H9 (cell line): ENCODE measurements around the gene TANGO6. TPM values are rescaled to one million over a fixed set of nuclear protein-coding genes. Genes with fewer than 3 reads are reported as not detected.

Experiments
- DNase-seq: peaks from one replicate; pipeline ENCODE4 v3.0.0-alpha.2; 2017
- H2AFZ ChIP-seq: one replicate; pipeline ENCODE4 v1.6.1; 2013; ENCODE audit warnings: mild to moderate bottlenecking, low read length, control low read depth, moderate library complexity
- H2AK5ac ChIP-seq: 2 replicates; pipeline ENCODE4 v1.6.1; 2013; ENCODE audit warnings: low read length, control low read depth, mixed read lengths; ENCODE audit not compliant: insufficient read length
- H2BK120ac ChIP-seq: one replicate; pipeline ENCODE4 v1.6.1; 2013; ENCODE audit warnings: low read depth, mild to moderate bottlenecking, low read length, control low read depth, inconsistent platforms; ENCODE audit not compliant: poor library complexity, severe bottlenecking
- H2BK12ac ChIP-seq: 2 replicates; pipeline ENCODE4 v1.6.1; 2013; ENCODE audit warnings: low read length, control low read depth, mixed read lengths, low read depth; ENCODE audit not compliant: insufficient read length
- H2BK15ac ChIP-seq: 2 replicates; pipeline ENCODE4 v1.6.1; 2013; ENCODE audit warnings: low read depth, low read length, control low read depth
- H2BK20ac ChIP-seq: one replicate; pipeline ENCODE4 v1.6.1; 2013; ENCODE audit warnings: low read depth, mild to moderate bottlenecking, low read length, control low read depth, inconsistent platforms; ENCODE audit not compliant: poor library complexity, severe bottlenecking
- H2BK5ac ChIP-seq: 2 replicates; pipeline ENCODE4 v1.6.1; 2013; ENCODE audit warnings: low read length, control low read depth, mixed read lengths; ENCODE audit not compliant: insufficient read length
- H3K14ac ChIP-seq: 2 replicates; pipeline ENCODE4 v1.6.1; 2013; ENCODE audit warnings: low read length, control low read depth; ENCODE audit not compliant: insufficient read depth
- H3K18ac ChIP-seq: 2 replicates; pipeline ENCODE4 v1.6.1; 2013; ENCODE audit warnings: low read depth, mild to moderate bottlenecking, mixed read lengths, low read length, control low read depth; ENCODE audit not compliant: insufficient read length
- H3K23ac ChIP-seq: 2 replicates; pipeline ENCODE4 v1.6.1; 2013; ENCODE audit warnings: low read length, control low read depth, mixed read lengths, low read depth; ENCODE audit not compliant: insufficient read length
- H3K23me2 ChIP-seq: 2 replicates; pipeline ENCODE4 v1.6.1; 2013; ENCODE audit warnings: low read depth, mild to moderate bottlenecking, mixed read lengths, low read length, control low read depth; ENCODE audit not compliant: insufficient read length, poor library complexity, severe bottlenecking
- H3K27ac ChIP-seq: 2 replicates; pipeline ENCODE4 v1.5.1; 2013; ENCODE audit warnings: low read length, control low read depth, mixed read lengths, low read depth; ENCODE audit not compliant: insufficient read length
- H3K27me3 ChIP-seq: 2 replicates; pipeline ENCODE4 v1.6.1; 2013; ENCODE audit warnings: low read length, control low read depth, inconsistent platforms; ENCODE audit not compliant: insufficient read depth
- H3K4ac ChIP-seq: 2 replicates; pipeline ENCODE4 v1.6.1; 2013; ENCODE audit warnings: low read depth, mild to moderate bottlenecking, control low read depth, inconsistent platforms, low read length, moderate library complexity
- H3K4me1 ChIP-seq: 2 replicates; pipeline ENCODE4 v1.6.1; 2013; ENCODE audit warnings: low read length, control low read depth, inconsistent platforms; ENCODE audit not compliant: insufficient read depth
- H3K4me2 ChIP-seq: 2 replicates; pipeline ENCODE4 v1.6.1; 2013; ENCODE audit warnings: low read length, control low read depth, mixed read lengths; ENCODE audit not compliant: insufficient read length, insufficient read depth
- H3K56ac ChIP-seq: 2 replicates; pipeline ENCODE4 v1.6.1; 2013; ENCODE audit warnings: low read depth, mild to moderate bottlenecking, mixed read lengths, low read length, control low read depth; ENCODE audit not compliant: insufficient read length
- H3K79me1 ChIP-seq: 2 replicates; pipeline ENCODE4 v1.6.1; 2013; ENCODE audit warnings: low read depth, mild to moderate bottlenecking, moderate library complexity, low read length, control low read depth, inconsistent platforms; ENCODE audit not compliant: insufficient read depth, poor library complexity, severe bottlenecking
- H3K79me2 ChIP-seq: 2 replicates; pipeline ENCODE4 v1.6.1; 2013; ENCODE audit warnings: low read length, control low read depth, inconsistent platforms; ENCODE audit not compliant: insufficient read depth
- H3K9ac ChIP-seq: 2 replicates; pipeline ENCODE4 v1.6.1; 2013; ENCODE audit warnings: low read length, control low read depth, mixed read lengths; ENCODE audit not compliant: insufficient read length; ENCODE audit errors: extremely low read depth
- H3K9me3 ChIP-seq: one replicate; pipeline ENCODE4 v1.6.1; 2013; ENCODE audit warnings: low read depth, low read length, inconsistent platforms; ENCODE audit not compliant: control insufficient read depth
- H3T11ph ChIP-seq: one replicate; pipeline ENCODE4 v1.6.1; 2013; ENCODE audit warnings: mild to moderate bottlenecking, low read length, control low read depth, inconsistent platforms
- H4K20me1 ChIP-seq: one replicate; pipeline ENCODE4 v1.6.1; 2013; ENCODE audit not compliant: control insufficient read depth, insufficient read length, insufficient read depth
- H4K5ac ChIP-seq: 2 replicates; pipeline ENCODE4 v1.6.1; 2013; ENCODE audit warnings: low read depth, mild to moderate bottlenecking, mixed read lengths, low read length, control low read depth; ENCODE audit not compliant: insufficient read length
- H4K8ac ChIP-seq: replicated peaks from 2 replicates; pipeline ENCODE4 v1.6.1; 2013; ENCODE audit warnings: low read length, control low read depth, mixed read lengths, low read depth; ENCODE audit not compliant: insufficient read length
- H4K91ac ChIP-seq: 2 replicates; pipeline ENCODE4 v1.6.1; 2013; ENCODE audit warnings: low read depth, mild to moderate bottlenecking, moderate library complexity, mixed read lengths, low read length, control low read depth; ENCODE audit not compliant: insufficient read length
- H3K27ac Mint-ChIP-seq, 3 experiments: 2 replicates in 2 of 3; 3 replicates in 1 of 3; pipeline ENCODE4 v1.8.0; 2020 to 2021; ENCODE audit warnings: mixed read lengths in 3 of 3, mild to moderate bottlenecking in 1 of 3, moderate library complexity in 1 of 3
- H3K27me3 Mint-ChIP-seq: 2 replicates; pipeline ENCODE4 v1.8.0; 2021; ENCODE audit warnings: low read depth, mild to moderate bottlenecking, moderate library complexity, mixed read lengths
- H3K36me3 Mint-ChIP-seq, 3 experiments: 2 replicates in 2 of 3; 3 replicates in 1 of 3; pipeline ENCODE4 v1.8.0; 2020 to 2021; ENCODE audit warnings: low read depth in 3 of 3, mixed read lengths in 3 of 3; ENCODE audit not compliant: insufficient read depth in 1 of 3
- H3K4me1 Mint-ChIP-seq, 2 experiments: 2 replicates each; pipeline ENCODE4 v1.8.0; 2020; ENCODE audit warnings: mixed read lengths in 2 of 2
- H3K4me3 Mint-ChIP-seq, 2 experiments: 2 replicates in 1 of 2; 3 replicates in 1 of 2; pipeline ENCODE4 v1.8.0; 2020 to 2021; ENCODE audit warnings: mild to moderate bottlenecking in 2 of 2, mixed read lengths in 2 of 2, moderate library complexity in 1 of 2
- H3K9me3 Mint-ChIP-seq, 2 experiments: 2 replicates in 1 of 2; 3 replicates in 1 of 2; pipeline ENCODE4 v1.8.0; 2020; ENCODE audit warnings: mild to moderate bottlenecking in 2 of 2, mixed read lengths in 2 of 2, moderate library complexity in 1 of 2
- WGBS: extraction: QIAGEN DNeasy Blood & Tissue Kit; methylation state at CpG from one replicate; pipeline ENCODE4 v1.1.7; 2013; ENCODE audit warnings: missing lambda C conversion rate, low lambda C conversion rate, mixed read lengths; ENCODE audit not compliant: insufficient read length; ENCODE audit errors: extremely low coverage; 5-methylcytosine and 5-hydroxymethylcytosine counted together
- total RNA-seq: library from RNA; stranded (reverse); gene quantifications from 2 replicates; pipeline ENCODE4 v1.2.1, GENCODE V29; 2021
- TF ChIP-seq, protein P1 (sequence below): fragments of 200-600 bp; sonication (generic); conservative IDR thresholded peaks from 3 replicates; pipeline ENCODE4 v1.8.0; 2021; ENCODE audit warnings: antibody characterized with exemption, mild to moderate bottlenecking

Gene TANGO6
- total RNA-seq, 1 experiment from 2014 or later, result 12.0 TPM

DNA sequence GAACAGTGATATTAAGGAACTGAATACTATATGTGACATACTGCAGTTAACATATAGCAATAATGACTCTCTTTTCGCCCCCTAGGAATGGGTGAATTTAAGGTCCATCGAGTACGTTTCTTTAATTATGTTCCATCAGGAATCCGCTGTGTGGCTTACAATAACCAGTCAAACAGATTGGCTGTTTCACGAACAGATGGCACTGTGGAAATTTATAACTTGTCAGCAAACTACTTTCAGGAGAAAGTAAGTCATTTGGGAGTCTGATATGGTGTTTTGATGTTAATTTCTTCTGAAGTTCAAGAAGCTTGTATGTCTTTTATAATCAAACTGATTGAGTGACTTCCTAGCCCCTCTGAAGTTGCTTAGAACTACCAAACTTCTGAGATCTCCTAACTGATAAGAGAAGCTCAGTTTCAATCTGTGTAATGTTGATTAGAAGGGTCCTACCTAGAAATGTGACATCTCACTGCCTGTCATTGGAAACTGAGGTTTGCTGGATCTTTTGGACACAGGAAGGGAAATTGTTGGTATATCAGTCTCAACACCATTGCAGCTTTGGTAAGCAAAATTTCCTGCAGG lies 290.1 kb downstream of the TANGO6 start:
- no peaks in the 10 kb centered on the region for H3K27me3 Mint-ChIP-seq

More for the DNA sequence above, 290.1 kb downstream of the TANGO6 start:
- Mint-ChIP-seq H3K4me3 (peak overlapping the region; percentile 99), H3K4me1 (peaks cover 24 to 33% of the 10 kb centered on the region in 2 experiments), H3K36me3 (peaks cover 25 to 62% (median 43%) of the 10 kb centered on the region in 3 experiments; a peak in 6 of 7 replicates), H3K27ac (no peak overlapping the region), H3K9me3 (no peaks in the 10 kb centered on the region)
- H3K9me3 ChIP-seq, result no peaks in the 10 kb centered on the region
- no peak overlapping the region for H3K23ac ChIP-seq
- H4K5ac ChIP-seq, result no peak overlapping the region
- peak overlapping the region; percentile 53 for H3K9ac ChIP-seq
- H3K79me2 ChIP-seq, result peaks cover 33% of the 10 kb centered on the region
- no peak overlapping the region for H3K27ac ChIP-seq
- TF ChIP-seq, protein P1, sequence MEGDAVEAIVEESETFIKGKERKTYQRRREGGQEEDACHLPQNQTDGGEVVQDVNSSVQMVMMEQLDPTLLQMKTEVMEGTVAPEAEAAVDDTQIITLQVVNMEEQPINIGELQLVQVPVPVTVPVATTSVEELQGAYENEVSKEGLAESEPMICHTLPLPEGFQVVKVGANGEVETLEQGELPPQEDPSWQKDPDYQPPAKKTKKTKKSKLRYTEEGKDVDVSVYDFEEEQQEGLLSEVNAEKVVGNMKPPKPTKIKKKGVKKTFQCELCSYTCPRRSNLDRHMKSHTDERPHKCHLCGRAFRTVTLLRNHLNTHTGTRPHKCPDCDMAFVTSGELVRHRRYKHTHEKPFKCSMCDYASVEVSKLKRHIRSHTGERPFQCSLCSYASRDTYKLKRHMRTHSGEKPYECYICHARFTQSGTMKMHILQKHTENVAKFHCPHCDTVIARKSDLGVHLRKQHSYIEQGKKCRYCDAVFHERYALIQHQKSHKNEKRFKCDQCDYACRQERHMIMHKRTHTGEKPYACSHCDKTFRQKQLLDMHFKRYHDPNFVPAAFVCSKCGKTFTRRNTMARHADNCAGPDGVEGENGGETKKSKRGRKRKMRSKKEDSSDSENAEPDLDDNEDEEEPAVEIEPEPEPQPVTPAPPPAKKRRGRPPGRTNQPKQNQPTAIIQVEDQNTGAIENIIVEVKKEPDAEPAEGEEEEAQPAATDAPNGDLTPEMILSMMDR, result no peak
- H2BK20ac ChIP-seq, result no peak overlapping the region
- WGBS, result no CpG with 5 or more reads among the region's 5 CpGs
- H2BK15ac ChIP-seq, result no peak overlapping the region
- DNase-seq, result no peak
- H3K27me3 ChIP-seq, result no peaks in the 10 kb centered on the region
- H3K4me2 ChIP-seq, result peak overlapping the region; percentile 68
- H3K4ac ChIP-seq, result no peak overlapping the region
- peaks cover 3% of the 10 kb centered on the region for H3K79me1 ChIP-seq
- H2BK120ac ChIP-seq, result no peak overlapping the region
- H4K8ac ChIP-seq, result no peak overlapping the region
- H2BK5ac ChIP-seq, result no peak overlapping the region
- no peak overlapping the region for H3K14ac ChIP-seq
- H2AFZ ChIP-seq, result no peak overlapping the region
- peaks cover 12% of the 10 kb centered on the region for H3K23me2 ChIP-seq
- no peak overlapping the region for H2AK5ac ChIP-seq
- no peaks in the 10 kb centered on the region for H4K20me1 ChIP-seq
- no peak overlapping the region for H4K91ac ChIP-seq
- no peak overlapping the region for H2BK12ac ChIP-seq
- no peak overlapping the region for H3T11ph ChIP-seq
- H3K56ac ChIP-seq, result no peak overlapping the region
- H3K4me1 ChIP-seq, result peaks cover 2% of the 10 kb centered on the region; the same call in 1 of the 2 replicates
- no peak overlapping the region for H3K18ac ChIP-seq

Other genes starting within 250 kb of the TANGO6 start
- gene CDH3, start 198.2 kb upstream of the TANGO6 start, total RNA-seq, result 92.9 and 97.2 TPM in 2 replicates
- 202 and 237 TPM in 2 replicates for gene CDH1, start 106.2 kb upstream of the TANGO6 start, total RNA-seq